Measurements from ENCODE around the gene TYK2. TPM values are rescaled to one million over a fixed set of nuclear protein-coding genes. Genes with fewer than 3 reads are reported as not detected.
"Not testable (repeated sequence)": the region's sequence is repeated elsewhere in the genome, so short reads cannot be mapped to it uniquely, and the experiment has no call there.

Gene TYK2
- total and polyA plus RNA-seq, 9 donors: 54.8 to 89.6 (median 67.4) TPM

DNA sequence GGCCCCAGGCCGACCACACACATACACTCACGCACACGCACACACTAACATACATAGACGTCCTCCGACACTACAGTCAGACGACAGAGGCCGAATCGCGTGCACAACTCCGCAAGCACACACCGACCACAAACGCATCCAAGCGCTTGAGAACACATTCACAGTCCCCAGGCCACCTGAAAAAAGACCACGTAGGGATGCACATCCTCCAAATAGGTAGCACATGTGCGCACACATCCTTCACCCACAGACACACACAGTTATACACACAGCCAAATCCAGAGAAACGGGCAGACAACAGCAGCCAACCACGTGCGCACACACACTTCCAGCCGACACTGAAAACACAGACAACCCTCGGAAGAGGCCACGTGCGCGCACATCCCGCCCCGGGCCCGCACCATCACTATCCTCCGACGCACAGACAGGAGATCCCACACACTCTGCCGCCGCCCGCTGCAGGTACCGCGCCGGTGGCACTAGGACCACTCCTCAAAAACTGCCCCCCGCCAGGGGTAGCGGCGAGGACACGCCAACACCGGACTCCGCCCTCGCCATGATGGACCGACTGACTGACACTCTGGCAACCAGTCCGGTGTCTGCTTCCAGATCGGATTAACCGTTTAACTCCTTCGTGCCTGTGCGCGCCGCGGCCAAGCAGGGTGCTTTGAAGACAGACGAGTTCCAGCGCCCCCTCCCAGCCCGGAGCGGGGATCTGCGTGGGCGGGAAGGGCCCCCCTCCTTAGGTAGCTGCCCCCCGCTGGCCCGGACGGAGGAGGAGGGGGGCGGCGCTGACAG is 39.5 kb upstream of the TYK2 start:
- Histone ChIP-seq H3K36me3 (ENCODE audit: control insufficient read depth, insufficient read depth, low read length) (no peaks in the 10 kb centered on the region), H3K27me3 (ENCODE audit: control insufficient read depth, insufficient read depth, low read length) (peaks cover 91% of the 10 kb centered on the region), H3K4me1 (ENCODE audit: control insufficient read depth, insufficient read depth, low read length) (peaks cover 55% of the 10 kb centered on the region), H3K27ac (ENCODE audit: low read length) (no peak overlapping the region), H3K9me3 (replicated peaks; ENCODE audit: control insufficient read depth, low read depth, low read length) (no peaks in the 10 kb centered on the region), H3K4me3 (ENCODE audit: low read length) (peak overlapping the region; percentile 19)
- no peak for DNase-seq
- under 1% methylated on average over 52 of the region's 61 CpGs for WGBS (ENCODE audit: insufficient coverage)

DNA sequence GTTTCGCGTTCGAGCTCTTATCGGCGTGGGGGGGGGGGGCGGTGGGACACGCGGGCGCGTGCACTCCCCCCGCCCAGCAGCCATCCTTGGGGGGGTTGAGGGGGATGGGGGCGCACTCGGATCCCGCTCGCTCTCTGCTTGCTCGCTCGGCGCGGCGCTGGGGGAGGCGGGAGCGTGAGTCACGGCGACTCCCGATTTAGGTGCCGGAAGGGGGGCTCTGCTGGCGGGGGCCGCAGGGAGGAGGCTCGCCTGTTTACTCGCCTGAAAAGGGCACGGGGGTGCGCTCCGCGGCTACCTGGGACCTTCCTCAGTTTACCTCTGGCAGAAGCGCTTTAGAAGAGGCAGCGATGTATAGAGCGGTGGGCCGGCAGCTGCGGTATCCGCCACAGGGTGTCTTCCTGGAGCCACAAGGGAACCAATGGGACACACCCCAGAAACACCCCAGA is 38.9 kb upstream of the TYK2 start:
- WGBS (ENCODE audit: insufficient coverage): 1% methylated on average over 27 of the region's 40 CpGs
- DNase-seq: no peak
- Histone ChIP-seq H3K27ac (ENCODE audit: low read length) (no peak overlapping the region), H3K4me1 (ENCODE audit: control insufficient read depth, insufficient read depth, low read length) (peaks cover 49% of the 10 kb centered on the region), H3K4me3 (ENCODE audit: low read length) (no peak overlapping the region), H3K9me3 (replicated peaks; ENCODE audit: control insufficient read depth, low read depth, low read length) (peaks cover 4% of the 10 kb centered on the region), H3K36me3 (ENCODE audit: control insufficient read depth, insufficient read depth, low read length) (no peaks in the 10 kb centered on the region), H3K27me3 (ENCODE audit: control insufficient read depth, insufficient read depth, low read length) (peaks cover 89% of the 10 kb centered on the region)

DNA sequence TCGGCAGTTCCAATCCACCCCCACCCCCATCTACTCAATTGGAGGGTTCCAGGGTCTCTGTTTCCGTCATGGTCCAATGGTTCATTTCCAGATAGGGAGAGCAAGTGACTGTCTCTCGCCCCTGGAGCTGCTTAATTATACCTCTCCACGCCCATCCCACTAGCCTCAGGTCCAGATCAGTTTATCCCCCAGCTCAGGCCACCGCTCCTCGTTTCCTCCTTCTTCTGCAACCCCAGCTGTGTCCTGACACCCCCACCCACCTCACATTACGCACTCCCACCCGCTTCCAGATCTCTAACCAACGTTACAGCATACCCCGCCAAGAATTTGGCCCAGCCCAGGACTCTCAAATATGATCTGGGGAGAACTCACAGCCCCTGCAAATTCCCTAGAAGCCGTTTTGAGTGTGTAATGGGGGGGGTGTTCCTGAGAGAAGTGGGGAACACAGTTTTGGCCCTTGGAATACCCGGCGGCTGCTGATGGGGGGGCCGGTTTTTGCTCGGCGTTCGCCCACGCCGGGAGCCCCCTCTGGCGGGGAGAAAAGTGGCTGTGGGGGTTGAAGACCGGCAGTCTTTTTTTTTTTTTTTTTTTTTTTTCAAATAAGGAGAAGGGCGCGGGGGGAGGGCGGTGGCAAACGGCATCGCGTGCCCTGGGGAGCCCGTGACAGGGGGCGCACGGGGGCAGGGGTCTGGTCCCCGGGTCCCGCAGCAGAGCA is 38.3 kb upstream of the TYK2 start:
- no peaks in the 10 kb centered on the region for H3K36me3 ChIP-seq (ENCODE audit: control insufficient read depth, insufficient read depth, low read length)
- peaks cover 43% of the 10 kb centered on the region for H3K4me1 ChIP-seq (ENCODE audit: control insufficient read depth, insufficient read depth, low read length)
- no peak overlapping the region for H3K27ac ChIP-seq (ENCODE audit: low read length)
- H3K9me3 ChIP-seq (replicated peaks; ENCODE audit: control insufficient read depth, low read depth, low read length): peaks cover 4% of the 10 kb centered on the region
- no peak overlapping the region for H3K4me3 ChIP-seq (ENCODE audit: low read length)
- peaks cover 85% of the 10 kb centered on the region for H3K27me3 ChIP-seq (ENCODE audit: control insufficient read depth, insufficient read depth, low read length)
- 2% methylated on average over 13 of the region's 32 CpGs for WGBS (ENCODE audit: insufficient coverage)
- no peak for DNase-seq

DNA sequence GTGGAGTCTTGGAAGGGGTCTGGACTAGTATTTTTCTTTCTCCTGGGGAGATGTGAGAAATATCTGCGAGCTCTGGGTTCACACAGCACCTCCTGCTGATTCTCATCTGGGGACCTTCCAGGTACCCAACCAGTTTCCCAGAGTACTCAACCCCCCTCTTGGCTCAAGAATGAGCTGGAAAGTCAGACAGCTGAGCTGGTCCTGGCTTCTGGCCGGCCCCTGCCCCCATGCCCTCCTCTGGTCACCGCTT is 37.8 kb upstream of the TYK2 start:
- WGBS (ENCODE audit: insufficient coverage): 0% methylated on average over 2 of the region's 3 CpGs
- Histone ChIP-seq H3K9me3 (replicated peaks; ENCODE audit: control insufficient read depth, low read depth, low read length) (peaks cover 4% of the 10 kb centered on the region), H3K36me3 (ENCODE audit: control insufficient read depth, insufficient read depth, low read length) (no peaks in the 10 kb centered on the region), H3K27ac (ENCODE audit: low read length) (no peak overlapping the region), H3K27me3 (ENCODE audit: control insufficient read depth, insufficient read depth, low read length) (peaks cover 80% of the 10 kb centered on the region), H3K4me3 (ENCODE audit: low read length) (no peak overlapping the region), H3K4me1 (ENCODE audit: control insufficient read depth, insufficient read depth, low read length) (peaks cover 43% of the 10 kb centered on the region)
- no peak for DNase-seq

DNA sequence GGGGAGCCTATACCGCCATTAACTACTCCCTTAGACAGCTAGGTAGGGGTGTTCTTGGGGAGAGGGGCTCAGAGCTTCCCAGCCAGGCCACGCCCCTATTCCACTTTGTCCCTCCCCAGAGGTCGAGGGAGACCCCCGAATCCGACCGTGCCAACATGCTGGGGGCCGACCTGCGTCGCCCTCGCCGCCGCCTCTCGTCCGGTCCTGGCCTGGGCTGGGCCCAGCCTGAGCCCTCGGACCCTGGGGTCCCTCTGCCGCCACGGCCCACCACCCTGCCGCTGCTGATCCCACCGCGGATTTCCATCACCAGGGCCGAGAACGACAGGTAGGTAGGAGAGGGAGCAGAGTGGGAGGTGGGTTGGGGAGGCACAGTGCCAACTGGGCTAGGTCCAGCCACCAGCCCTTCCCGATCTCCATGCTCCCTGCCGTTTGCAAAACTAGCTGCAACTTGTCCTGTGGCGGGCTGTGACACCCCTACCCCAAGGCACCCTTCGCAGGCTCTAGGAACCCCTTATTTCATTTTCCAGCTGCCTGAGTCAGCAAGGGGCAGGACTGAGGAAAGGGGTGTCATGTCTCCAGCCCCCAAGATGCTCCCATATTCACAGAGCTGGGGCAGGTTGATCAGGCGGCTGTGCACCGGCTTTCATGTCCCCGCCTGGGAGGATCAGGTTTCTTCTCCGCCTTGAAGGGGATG is 37.3 kb upstream of the TYK2 start:
- H3K36me3 ChIP-seq (ENCODE audit: control insufficient read depth, insufficient read depth, low read length): no peaks in the 10 kb centered on the region
- H3K4me3 ChIP-seq (ENCODE audit: low read length): no peak overlapping the region
- no peak overlapping the region for H3K27ac ChIP-seq (ENCODE audit: low read length)
- H3K9me3 ChIP-seq (replicated peaks; ENCODE audit: control insufficient read depth, low read depth, low read length): peaks cover 4% of the 10 kb centered on the region
- no peak for DNase-seq
- 2% methylated on average over 16 of the region's 30 CpGs for WGBS (ENCODE audit: insufficient coverage)
- peaks cover 43% of the 10 kb centered on the region for H3K4me1 ChIP-seq (ENCODE audit: control insufficient read depth, insufficient read depth, low read length)
- peaks cover 75% of the 10 kb centered on the region for H3K27me3 ChIP-seq (ENCODE audit: control insufficient read depth, insufficient read depth, low read length)

DNA sequence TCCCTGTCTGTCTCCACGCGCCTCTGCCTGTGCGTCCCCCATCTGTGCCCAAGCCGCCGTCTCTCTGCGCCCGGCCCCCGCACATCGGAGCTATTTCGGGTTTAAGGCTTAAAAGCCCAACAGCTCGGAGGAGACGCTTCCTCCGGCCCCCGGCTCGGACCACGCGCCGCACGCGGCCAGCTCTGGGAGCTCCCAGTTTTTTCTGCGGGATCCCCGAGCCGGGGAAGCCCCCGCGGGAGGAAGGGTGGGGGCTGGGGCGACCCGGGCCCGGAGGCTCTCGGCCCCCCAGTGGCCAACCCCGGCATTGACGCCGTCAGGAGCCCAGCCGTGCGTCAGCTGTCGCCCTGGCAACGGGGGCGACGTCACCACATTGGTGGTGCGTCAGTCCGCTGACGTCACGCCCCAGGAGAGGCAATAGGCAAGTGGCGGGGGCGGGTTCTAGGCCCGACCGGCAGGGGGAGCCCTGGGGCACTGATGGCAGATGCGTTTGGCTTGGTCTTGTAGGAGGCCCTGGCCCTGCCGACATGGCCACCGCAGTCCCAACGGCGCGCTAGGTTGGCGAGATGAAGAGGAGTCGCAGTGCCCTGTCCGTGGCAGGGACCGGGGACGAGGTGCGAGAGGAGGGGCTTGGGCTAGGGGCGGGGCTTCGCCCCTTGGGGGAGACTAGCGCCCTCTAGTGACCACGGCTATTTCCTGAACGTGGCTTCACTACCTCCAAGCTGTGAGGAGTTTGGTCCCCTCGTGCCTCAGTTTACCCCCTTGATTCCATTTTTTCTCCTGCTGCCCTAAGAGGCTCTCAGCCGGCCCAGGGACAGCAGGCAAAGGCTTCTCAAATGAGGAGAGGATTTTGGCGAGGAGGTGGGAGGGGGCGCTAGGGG is 36.2 kb upstream of the TYK2 start:
- Histone ChIP-seq H3K36me3 (ENCODE audit: control insufficient read depth, insufficient read depth, low read length) (no peaks in the 10 kb centered on the region), H3K4me1 (ENCODE audit: control insufficient read depth, insufficient read depth, low read length) (peaks cover 43% of the 10 kb centered on the region), H3K4me3 (ENCODE audit: low read length) (peak overlapping the region; percentile 40), H3K27me3 (ENCODE audit: control insufficient read depth, insufficient read depth, low read length) (peaks cover 64% of the 10 kb centered on the region), H3K27ac (ENCODE audit: low read length) (no peak overlapping the region), H3K9me3 (replicated peaks; ENCODE audit: control insufficient read depth, low read depth, low read length) (peaks cover 4% of the 10 kb centered on the region)
- DNase-seq: peak; percentile 76
- WGBS (ENCODE audit: insufficient coverage): 2% methylated on average over 64 of the region's 67 CpGs

DNA sequence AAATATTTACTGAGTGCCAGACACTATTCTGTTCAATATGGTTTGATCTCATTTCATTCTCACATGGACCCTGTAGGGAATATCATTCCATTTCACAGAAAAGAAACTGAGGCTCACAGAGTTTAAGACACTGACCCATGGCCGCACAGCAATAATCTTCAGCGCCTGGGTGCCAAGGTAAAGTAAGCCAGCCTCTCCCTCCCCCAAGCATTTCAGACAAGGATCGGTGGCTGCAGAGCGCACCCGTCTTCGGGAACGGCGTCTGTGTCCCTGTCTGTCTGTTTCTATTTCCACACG is 35.7 kb upstream of the TYK2 start:
- WGBS (ENCODE audit: insufficient coverage): 10% methylated on average over 9 of the region's 9 CpGs
- no peak for DNase-seq
- Histone ChIP-seq H3K27me3 (ENCODE audit: control insufficient read depth, insufficient read depth, low read length) (peaks cover 62% of the 10 kb centered on the region), H3K36me3 (ENCODE audit: control insufficient read depth, insufficient read depth, low read length) (no peaks in the 10 kb centered on the region), H3K4me1 (ENCODE audit: control insufficient read depth, insufficient read depth, low read length) (peaks cover 40% of the 10 kb centered on the region), H3K9me3 (replicated peaks; ENCODE audit: control insufficient read depth, low read depth, low read length) (peaks cover 4% of the 10 kb centered on the region), H3K4me3 (ENCODE audit: low read length) (peak overlapping the region; percentile 40), H3K27ac (ENCODE audit: low read length) (no peak overlapping the region)

DNA sequence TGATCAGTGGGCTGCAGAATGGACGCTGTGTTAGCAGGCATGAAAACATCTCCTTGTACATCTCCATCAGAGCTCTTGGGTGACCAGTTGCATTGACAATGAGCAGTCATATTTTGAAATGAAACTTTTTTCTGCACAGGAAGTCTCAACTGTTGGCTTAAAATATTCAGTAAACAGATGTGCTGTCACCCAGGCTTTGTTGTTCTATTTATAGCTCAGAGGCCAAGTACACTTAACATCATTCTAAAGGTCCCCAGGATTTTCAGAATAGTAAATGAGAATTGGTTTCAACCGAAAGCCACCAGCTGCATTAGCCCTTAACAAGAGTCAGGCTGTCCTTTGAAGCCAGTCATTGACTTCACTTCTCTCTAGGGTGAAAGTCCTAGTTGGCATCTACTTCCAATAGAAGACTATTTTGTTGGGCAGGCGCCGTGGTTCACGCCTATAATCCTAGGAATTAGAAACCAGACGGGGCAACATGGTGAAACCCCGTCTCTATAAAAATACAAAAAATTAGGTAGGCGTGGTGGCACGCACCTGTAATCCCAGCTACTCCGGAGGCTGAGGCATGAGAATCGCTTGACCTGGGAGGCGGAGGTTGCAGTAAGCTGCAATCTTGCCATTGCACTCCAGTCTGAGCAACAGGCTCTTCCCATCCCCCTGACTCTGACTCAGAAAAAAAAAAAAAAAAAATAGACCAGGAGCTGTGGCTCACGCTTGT is 32.0 kb upstream of the TYK2 start:
- Histone ChIP-seq H3K9me3 (replicated peaks; ENCODE audit: control insufficient read depth, low read depth, low read length) (peaks cover 4% of the 10 kb centered on the region), H3K27ac (ENCODE audit: low read length) (no peak overlapping the region), H3K27me3 (ENCODE audit: control insufficient read depth, insufficient read depth, low read length) (peaks cover 48% of the 10 kb centered on the region), H3K4me3 (ENCODE audit: low read length) (no peak overlapping the region), H3K36me3 (ENCODE audit: control insufficient read depth, insufficient read depth, low read length) (no peaks in the 10 kb centered on the region), H3K4me1 (ENCODE audit: control insufficient read depth, insufficient read depth, low read length) (peaks cover 11% of the 10 kb centered on the region)
- DNase-seq: no peak
- WGBS (ENCODE audit: insufficient coverage): 82% methylated on average over 9 of the region's 13 CpGs

DNA sequence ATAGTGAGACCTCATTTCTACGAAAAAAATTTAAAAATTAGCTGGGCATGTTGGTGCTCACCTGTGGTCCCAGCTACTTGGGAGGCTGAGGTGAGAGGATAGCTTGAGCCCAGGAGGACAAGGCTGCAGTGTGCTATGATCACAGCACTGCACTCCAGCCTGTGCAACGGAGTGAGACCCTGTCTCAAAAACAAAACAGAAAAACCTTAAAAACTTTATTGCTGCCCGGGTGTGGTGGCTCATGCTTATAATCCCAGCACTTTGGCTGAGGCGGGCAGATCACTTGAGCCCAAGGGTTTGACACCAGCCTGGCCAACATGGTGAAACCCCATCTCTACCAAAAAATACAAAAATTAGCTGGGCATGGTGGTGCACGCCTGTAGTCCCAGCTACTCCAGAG is 30.9 kb upstream of the TYK2 start:
- H3K36me3 ChIP-seq (ENCODE audit: control insufficient read depth, insufficient read depth, low read length); H3K4me3 ChIP-seq (ENCODE audit: low read length); H3K27ac ChIP-seq (ENCODE audit: low read length); H3K9me3 ChIP-seq (replicated peaks; ENCODE audit: control insufficient read depth, low read depth, low read length); H3K4me1 ChIP-seq (ENCODE audit: control insufficient read depth, insufficient read depth, low read length); DNase-seq: not testable (repeated sequence)
- 56% methylated on average over 4 of the region's 5 CpGs for WGBS (ENCODE audit: insufficient coverage)
- H3K27me3 ChIP-seq (ENCODE audit: control insufficient read depth, insufficient read depth, low read length): peaks cover 44% of the 10 kb centered on the region
